ENCODE measurements around the gene PI4KA.
"Not testable (repeated sequence)": the region's sequence is repeated elsewhere in the genome, so short reads cannot be mapped to it uniquely, and the experiment has no call there.

The PI4KA gene

GRCh38 chr22:20687356-20688172, 171.0 kb downstream of the PI4KA start:
- FAIRE-seq = not testable (repeated sequence)

- FAIRE-seq = not testable (repeated sequence)
These were observed 172.8 kb downstream of the PI4KA start for GRCh38 chr22:20685764-20686163.

- FAIRE-seq = not testable (repeated sequence)
These were observed 179.7 kb downstream of the PI4KA start for GRCh38 chr22:20678792-20679435.

GRCh38 chr22:20677684-20678242, 180.8 kb downstream of the PI4KA start:
- FAIRE-seq = no peak

GRCh38 chr22:20675613-20676012, 183.0 kb downstream of the PI4KA start:
- not testable (repeated sequence) for FAIRE-seq

GRCh38 chr22:20674998-20675397, 183.6 kb downstream of the PI4KA start:
- FAIRE-seq = no peak

- no peak for FAIRE-seq
These were observed 185.1 kb downstream of the PI4KA start for GRCh38 chr22:20673295-20674195.

- FAIRE-seq = no peak
These were observed 185.9 kb downstream of the PI4KA start for GRCh38 chr22:20672732-20673131.

- no peak for FAIRE-seq
These were observed 186.6 kb downstream of the PI4KA start for GRCh38 chr22:20672082-20672424.

- FAIRE-seq = no peak
These were observed 187.1 kb downstream of the PI4KA start for GRCh38 chr22:20671409-20672081.

- FAIRE-seq = not testable (repeated sequence)
These were observed 188.0 kb downstream of the PI4KA start for GRCh38 chr22:20670457-20671261.

GRCh38 chr22:20669884-20670283, 188.7 kb downstream of the PI4KA start:
- not testable (repeated sequence) for FAIRE-seq

GRCh38 chr22:20669471-20669870, 189.1 kb downstream of the PI4KA start:
- FAIRE-seq = not testable (repeated sequence)

GRCh38 chr22:20668769-20669168, 189.8 kb downstream of the PI4KA start:
- not testable (repeated sequence) for FAIRE-seq

GRCh38 chr22:20668226-20668625, 190.4 kb downstream of the PI4KA start:
- not testable (repeated sequence) for FAIRE-seq

- not testable (repeated sequence) for FAIRE-seq
These were observed 191.1 kb downstream of the PI4KA start for GRCh38 chr22:20667548-20667947.

- peak; percentile 46 for FAIRE-seq
These were observed 192.1 kb downstream of the PI4KA start for GRCh38 chr22:20666560-20666959.

GRCh38 chr22:20664594-20664959, 194.0 kb downstream of the PI4KA start:
- no peak for FAIRE-seq

- no peak for FAIRE-seq
These were observed 194.5 kb downstream of the PI4KA start for GRCh38 chr22:20663941-20664593.

- FAIRE-seq = no peak
These were observed 195.3 kb downstream of the PI4KA start for GRCh38 chr22:20663137-20663828.
